Measurements from ENCODE around the gene GPR143.

GRCh38 chrX:9789555-9789954 lies 23.9 kb upstream of the GPR143 start:
- TF ChIP-seq CTCF (conservative IDR thresholded peaks at IDR 0.05; ENCODE audit: low read length) (no peak), EZH2phosphoT487 (IDR thresholded peaks at IDR 0.05; ENCODE audit: borderline replicate concordance) (no peak)
